ENCODE measurements around the gene ZNF446.
A peak's percentile ranks its signal among the peaks of the same experiment; 100 is the strongest.
"Not testable (repeated sequence)": the region's sequence is repeated elsewhere in the genome, so short reads cannot be mapped to it uniquely, and the experiment has no call there.

The ZNF446 gene

GRCh38 chr19:58475714-58476497 is at the start of gene ZNF446:
TSS of gene ZNF446 (plus strand) at chr19:58476352. CDS start at chr19:58477219, 867 bp downstream.
- DNase-seq: peak; percentile 91

GRCh38 chr19:58428617-58429016 is 47.5 kb upstream of the ZNF446 start:
- no peak for DNase-seq

DNA sequence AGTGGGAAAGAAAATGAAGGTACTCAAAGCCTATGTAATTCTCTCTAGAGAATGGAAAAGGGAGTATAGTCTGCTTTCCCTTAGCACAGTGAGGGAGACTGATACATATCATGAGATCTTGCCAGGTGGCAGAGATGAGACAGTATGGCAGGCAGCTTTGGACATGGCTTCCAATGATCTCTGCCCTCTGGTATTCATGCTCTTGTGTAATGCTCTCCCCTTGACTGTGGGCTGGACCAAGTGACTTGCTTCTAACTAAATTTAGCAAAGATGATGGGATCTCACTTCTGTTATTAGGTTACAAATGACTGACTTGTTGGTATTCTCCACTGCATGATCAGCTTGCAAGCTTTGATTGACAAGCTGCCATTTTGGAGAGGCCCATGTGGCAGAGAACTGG is 46.4 kb upstream of the ZNF446 start:
- no peak for DNase-seq

DNA sequence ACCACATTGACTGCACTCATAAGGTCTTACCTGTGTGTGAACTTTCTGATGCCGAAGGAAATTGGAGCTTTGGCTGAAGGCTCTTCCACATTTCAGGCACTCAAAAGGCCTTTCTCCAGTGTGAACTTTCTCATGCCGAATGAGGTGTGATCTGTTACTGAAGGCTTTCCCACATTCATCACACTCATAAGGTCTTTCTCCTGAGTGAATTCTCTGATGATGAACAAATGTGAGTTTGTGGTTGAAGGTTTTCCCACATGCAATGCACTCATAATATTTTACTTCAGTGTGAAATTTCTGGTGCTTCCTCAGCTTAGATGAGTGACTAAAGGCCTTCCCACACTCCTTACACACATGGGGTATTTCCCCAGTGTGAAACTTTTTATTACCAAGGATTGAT is 41.9 kb upstream of the ZNF446 start:
- no peak for DNase-seq

DNA sequence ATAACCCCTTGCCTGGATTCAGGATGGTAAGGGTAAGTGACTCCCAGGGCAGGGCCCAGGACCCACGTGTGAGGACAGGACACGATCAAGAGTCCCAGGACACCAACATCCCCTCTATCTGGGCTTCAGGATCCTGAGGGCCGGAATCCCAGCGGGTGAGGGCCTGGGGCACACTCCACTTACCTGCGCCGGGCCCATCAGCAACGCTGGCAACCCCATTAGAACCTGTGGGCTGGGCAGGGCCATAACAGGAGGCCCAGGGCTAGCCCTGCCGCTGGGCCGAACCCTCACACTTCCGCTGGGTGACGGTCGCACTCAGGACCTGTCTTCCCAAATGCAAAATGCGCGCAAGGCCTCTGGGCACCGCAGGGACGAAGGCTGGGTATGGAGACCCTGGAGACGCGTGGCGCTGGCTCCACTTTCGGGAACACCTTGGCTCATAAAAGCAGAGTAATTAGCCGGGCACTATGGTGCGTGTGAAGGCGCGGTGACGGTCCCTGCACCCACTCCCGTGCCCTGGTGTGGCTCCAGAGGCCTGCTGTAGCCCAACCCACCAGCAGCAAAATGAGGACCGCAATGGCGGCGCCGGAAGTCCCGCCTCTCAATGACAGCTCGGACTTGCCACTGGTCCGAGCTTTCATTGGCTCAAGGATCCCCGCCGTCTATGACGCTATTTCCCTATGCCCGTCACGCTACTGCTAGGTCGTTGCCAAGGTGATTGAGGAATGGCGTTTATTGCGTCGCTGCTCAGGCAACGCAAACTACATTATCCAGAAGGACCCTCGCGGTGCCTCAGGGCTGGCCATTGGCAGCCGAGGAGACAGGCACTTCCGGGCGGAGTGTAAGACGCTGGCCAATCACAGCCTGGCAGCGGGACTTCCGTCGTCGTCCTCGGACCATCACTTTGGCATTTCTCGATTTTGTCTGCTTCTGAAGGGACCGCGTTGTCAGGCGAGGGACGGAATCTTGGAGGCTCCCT is 36.3 kb upstream of the ZNF446 start, which contains the start of gene ZNF132:
Gene ZNF132, minus strand, starts transcription at position 578 of the 979 bp plus-strand sequence. Its CDS starts 332 bp downstream, at position 246.
- DNase-seq: peak; percentile 84

DNA sequence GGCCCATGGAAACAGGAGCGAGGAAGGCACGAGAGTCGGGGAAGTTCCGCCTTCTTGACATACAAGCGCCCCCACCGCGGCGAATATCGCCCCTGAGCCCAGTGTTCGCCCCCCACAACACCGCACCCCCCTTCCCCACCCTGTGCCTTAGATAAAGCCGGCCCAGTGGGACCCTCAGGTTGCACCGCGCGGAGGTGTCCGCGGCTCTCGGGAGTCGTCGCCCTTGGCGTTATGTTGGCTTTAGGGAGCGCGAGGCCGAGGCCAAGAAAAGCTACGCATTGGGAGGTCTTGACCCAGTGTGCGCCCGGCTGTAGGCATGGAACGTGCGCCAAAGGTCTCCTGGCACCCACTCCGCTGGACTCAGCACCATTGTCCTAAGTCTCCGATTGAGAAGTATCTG is 35.6 kb upstream of the ZNF446 start:
- no peak for DNase-seq

GRCh38 chr19:58442986-58443385 is 33.2 kb upstream of the ZNF446 start:
- DNase-seq: not testable (repeated sequence)

- DNase-seq: not testable (repeated sequence)
Observed at GRCh38 chr19:58448860-58449259, 27.3 kb upstream of the ZNF446 start.

- not testable (repeated sequence) for DNase-seq
Observed at GRCh38 chr19:58449980-58450379, 26.2 kb upstream of the ZNF446 start.

- no peak for DNase-seq
Observed at GRCh38 chr19:58450856-58451357, 25.2 kb upstream of the ZNF446 start.

DNA sequence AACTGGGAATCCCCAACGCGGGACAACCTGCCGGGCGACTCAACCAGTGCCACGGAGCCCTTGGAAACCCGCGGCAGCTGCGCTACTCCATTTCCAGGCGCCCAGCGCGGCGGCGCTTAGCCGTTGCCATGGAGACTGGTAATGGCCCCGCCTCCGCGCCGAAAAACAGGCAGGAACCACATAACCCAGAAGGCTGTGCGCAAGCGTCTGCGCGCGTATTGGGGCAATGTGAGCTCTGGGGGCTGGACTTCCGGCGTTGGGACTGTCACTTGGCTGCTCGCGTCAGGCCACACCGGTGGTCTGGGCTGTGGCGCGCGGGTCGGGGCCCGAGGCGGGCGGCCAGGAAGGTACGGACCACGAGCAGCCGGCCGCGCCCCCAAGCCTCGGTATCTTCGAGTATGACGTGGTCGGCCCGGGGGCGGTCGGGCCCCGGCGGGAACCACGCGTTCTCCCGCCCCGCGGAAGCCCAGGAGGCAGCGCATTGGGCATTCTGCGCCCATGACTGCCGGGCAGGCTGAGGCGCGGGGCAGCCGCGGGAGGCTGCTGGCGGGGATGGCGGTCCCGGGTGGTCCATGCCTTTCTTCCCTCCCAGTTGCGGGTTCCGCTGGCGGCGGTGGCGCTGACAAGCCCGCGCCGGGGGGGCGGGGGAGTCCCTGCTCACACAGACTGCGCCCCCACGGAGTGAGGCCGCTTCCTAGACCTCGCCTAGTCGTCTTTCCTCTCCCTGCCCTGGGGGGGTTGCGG is 24.6 kb upstream of the ZNF446 start, which contains the start of gene ZNF324B:
Gene ZNF324B, plus strand, starts transcription at position 265 of the 744 bp plus-strand sequence. CDS start 2,080 bp downstream, outside the sequence.
- peak; percentile 95 for DNase-seq

DNA sequence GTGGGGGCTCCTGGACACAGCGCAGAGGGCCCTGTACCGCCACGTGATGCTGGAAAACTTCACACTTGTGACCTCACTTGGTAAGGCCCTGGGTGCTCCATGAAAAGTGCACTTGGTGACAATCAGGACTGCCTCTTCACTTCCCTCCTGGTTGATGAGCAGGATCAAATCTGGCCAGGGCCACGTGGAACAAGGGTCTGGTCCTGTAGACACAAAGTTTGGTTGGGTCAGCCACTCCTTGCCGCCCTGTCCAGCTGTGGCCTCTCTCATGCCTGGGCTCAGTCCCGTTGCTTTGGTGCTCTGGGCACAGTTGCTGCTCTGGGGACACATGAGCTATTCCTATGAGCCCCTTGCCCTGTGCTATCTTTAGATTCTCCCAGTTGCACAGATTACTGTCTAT is 22.4 kb upstream of the ZNF446 start:
- DNase-seq: no peak

- DNase-seq: no peak
Observed at GRCh38 chr19:58455306-58455705, 20.8 kb upstream of the ZNF446 start.

DNA sequence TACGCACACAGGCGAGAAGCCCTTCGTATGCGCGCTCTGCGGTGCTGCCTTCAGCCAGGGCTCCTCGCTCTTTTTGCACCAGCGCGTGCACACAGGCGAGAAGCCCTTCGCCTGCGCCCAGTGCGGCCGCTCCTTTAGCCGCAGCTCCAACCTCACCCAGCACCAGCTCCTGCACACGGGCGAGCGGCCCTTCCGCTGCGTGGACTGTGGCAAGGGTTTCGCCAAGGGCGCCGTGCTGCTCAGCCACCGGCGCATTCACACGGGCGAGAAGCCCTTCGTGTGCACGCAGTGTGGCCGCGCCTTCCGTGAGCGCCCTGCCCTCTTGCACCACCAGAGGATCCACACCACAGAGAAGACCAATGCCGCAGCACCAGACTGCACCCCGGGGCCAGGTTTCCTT is 20.0 kb upstream of the ZNF446 start:
- no peak for DNase-seq

GRCh38 chr19:58460039-58460438 is 16.1 kb upstream of the ZNF446 start:
- DNase-seq: no peak

GRCh38 chr19:58466089-58466759 is 9.9 kb upstream of the ZNF446 start:
- no peak for DNase-seq

DNA sequence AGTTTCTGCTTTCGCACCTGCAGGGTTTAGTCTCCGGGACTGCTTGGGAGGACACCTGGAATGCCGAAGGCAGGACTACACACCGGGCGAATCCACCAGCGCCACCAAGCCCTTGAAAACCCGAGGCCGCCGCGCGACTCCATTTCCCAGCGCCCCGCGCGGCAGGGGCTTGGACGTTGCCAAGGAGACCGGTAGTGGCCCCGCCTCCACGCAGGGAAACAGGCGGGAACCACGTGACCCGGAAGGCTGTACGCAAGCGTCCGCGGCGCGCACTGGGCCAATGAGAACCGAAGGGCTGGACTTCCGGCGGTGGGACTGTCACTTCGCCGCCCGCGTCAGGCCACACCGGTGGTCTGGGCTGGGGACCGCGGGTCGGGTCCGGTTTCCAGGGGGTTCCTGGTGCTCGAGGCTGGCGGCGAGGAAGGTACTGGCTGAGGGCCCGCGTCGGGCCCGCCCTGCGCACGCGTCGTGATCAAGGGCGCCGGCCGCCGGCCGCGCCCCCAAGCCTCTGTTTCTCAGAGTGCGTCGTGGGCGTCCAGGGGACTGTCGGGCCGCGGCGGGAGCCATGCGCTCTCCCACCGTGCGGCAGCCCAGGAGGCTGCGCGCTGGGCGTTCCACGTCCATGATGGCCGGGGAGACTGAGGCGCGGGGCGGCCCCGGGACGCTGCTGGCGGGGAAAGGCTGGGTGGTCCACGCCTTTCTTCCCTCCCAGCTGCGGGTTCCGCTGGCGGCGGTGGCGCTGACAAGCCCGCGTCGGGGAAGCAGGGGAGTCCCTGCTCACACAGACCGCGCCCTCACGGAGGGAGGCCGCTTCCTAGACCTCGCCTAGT is 9.2 kb upstream of the ZNF446 start, which contains the start of gene ZNF324:
Gene ZNF324, plus strand, starts transcription at position 321 of the 830 bp plus-strand sequence. CDS start 2,106 bp downstream, outside the sequence.
- peak; percentile 97 for DNase-seq

DNA sequence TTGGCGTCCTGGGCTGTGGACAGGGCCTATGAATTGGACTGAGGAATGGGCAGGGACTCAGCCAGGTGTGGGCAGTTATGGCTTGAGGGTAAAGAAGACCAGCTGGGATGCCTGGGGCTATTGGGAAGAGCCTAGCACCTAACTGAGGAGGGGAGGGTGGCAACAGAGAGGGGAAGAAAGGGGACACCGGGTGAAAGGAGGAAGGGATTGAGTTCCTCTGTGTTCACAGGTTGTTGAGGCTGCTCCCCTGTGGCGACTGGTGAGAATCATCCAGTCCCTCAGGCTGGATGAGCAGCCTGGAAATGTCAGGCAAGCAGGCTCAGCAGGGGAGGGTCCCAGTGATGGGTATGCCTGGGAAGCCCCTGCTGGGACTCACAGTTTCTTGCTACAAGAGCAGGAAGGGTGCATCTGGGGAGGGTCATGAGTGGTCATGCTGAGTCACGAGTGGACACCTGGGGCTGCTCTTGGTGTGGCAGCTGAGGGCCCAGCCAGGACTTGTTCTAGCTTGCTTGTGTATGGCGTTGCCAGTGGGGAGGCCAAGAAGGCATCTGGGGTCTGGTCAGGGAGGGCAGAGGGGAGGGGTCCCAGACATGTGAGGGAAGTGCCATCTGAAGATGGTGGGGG is 7.8 kb upstream of the ZNF446 start:
- DNase-seq: no peak

- no peak for DNase-seq
Observed at GRCh38 chr19:58469241-58470013, 6.7 kb upstream of the ZNF446 start.
